Sigmoid colon (tissue), 4 donors: ENCODE measurements around the gene MAPKBP1.

ENCODE experiments used
- EP300 ChIP-seq, 4 donors: sonication (generic); formaldehyde crosslinking; IDR thresholded peaks; one replicate each; pipeline ENCODE4 v1.6.1; 2017; ENCODE audit warnings: antibody characterized with exemption in 4 of 4
- POLR2A ChIP-seq, 2 donors: fragments of 450-650 bp; IDR thresholded peaks; one replicate each; pipeline ENCODE4 v1.6.1; 2016; ENCODE audit warnings: antibody characterized with exemption in 2 of 2, mild to moderate bottlenecking in 2 of 2, moderate library complexity in 2 of 2
- POLR2AphosphoS5 ChIP-seq, 4 donors: sonication (generic); formaldehyde crosslinking; IDR thresholded peaks; one replicate each; pipeline ENCODE4 v1.6.1; 2017; ENCODE audit warnings: antibody characterized with exemption in 4 of 4
- TF ChIP-seq, protein P1 (sequence below), 4 experiments: fragments of 450-650 bp in 3 of 4; fragments of 200-600 bp in 1 of 4; IDR thresholded peaks; one replicate each; pipeline ENCODE4 v1.5.1; 2016 to 2019; ENCODE audit warnings: antibody characterized with exemption in 4 of 4, mild to moderate bottlenecking in 3 of 4, moderate library complexity in 2 of 4

DNA sequence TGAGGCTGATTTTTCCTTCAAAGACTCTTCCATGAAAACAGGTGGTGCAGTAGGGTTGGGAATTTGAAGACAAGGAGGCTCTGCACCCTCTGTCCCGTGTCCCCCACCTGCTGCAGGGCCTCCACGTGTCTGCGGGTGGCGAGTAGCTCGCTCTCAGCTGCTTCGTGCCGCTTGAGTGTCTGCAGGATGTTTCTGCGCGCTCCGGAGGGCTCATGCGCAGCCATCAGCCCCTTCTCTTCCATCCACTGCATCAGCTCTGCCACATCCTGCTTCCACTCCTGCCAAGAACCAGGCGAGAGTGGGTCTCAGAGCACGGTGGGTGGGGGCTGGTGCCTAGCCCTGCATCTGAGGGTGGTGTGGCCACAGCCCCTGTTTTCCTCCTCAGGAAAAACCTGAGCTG is 101.7 kb downstream of the MAPKBP1 start:
- TF ChIP-seq POLR2AphosphoS5 (IDR thresholded peaks at IDR 0.05) (no peak), EP300 (IDR thresholded peaks at IDR 0.05) (no peak), POLR2A (IDR thresholded peaks at IDR 0.05) (no peak)
- TF ChIP-seq, protein P1, sequence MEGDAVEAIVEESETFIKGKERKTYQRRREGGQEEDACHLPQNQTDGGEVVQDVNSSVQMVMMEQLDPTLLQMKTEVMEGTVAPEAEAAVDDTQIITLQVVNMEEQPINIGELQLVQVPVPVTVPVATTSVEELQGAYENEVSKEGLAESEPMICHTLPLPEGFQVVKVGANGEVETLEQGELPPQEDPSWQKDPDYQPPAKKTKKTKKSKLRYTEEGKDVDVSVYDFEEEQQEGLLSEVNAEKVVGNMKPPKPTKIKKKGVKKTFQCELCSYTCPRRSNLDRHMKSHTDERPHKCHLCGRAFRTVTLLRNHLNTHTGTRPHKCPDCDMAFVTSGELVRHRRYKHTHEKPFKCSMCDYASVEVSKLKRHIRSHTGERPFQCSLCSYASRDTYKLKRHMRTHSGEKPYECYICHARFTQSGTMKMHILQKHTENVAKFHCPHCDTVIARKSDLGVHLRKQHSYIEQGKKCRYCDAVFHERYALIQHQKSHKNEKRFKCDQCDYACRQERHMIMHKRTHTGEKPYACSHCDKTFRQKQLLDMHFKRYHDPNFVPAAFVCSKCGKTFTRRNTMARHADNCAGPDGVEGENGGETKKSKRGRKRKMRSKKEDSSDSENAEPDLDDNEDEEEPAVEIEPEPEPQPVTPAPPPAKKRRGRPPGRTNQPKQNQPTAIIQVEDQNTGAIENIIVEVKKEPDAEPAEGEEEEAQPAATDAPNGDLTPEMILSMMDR (IDR thresholded peaks at IDR 0.05) = no peak
